GM04504 (cell line): ENCODE results near the gene SMPDL3A.

Experiments used
- DNase-seq: peaks from one replicate; pipeline ENCODE4 v3.0.0-alpha.2; 2012; ENCODE audit warnings: low read depth

The SMPDL3A gene

DNA sequence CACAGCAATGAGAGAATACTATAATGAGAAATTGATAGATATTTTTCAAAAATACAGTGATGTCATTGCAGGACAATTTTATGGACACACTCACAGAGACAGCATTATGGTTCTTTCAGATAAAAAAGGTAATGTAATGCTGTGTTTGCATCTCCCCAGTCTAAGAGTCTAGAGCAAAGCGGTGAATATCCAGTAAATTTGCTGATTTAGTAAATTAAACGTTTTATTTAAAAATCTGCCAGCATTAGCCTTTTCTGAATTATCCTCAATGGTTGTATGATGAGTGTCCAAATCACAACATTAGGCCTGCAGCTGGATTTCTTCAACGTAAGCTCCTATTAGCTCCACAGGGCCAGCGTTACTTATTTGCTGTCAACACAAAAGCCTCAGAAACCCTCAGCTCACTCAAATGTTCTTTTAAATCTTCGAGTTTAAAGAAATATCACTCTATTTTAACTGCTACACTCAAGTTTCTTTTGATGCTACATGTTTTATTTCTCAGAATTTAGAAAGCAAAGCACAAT lies 16.0 kb downstream of the SMPDL3A start:
- DNase-seq: no peak

DNA sequence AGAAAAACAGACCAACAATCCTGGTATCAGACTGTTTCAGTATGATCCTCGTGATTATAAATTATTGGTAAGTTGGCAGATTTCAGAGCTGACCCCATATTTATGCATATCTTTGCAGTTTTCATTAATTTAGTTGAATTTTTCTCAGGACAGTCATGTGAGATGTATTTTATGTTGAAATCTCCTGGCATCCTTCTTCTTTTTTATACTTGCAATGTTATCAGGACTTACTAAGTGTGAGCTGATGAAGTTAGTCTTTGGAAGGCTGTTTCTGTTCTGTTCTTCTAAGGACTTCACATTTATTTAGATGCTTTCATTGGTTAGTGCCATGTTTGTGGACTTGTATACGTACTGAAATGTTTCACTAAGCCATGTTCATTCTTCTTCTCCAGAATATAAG lies 17.2 kb downstream of the SMPDL3A start:
- DNase-seq: no peak

DNA sequence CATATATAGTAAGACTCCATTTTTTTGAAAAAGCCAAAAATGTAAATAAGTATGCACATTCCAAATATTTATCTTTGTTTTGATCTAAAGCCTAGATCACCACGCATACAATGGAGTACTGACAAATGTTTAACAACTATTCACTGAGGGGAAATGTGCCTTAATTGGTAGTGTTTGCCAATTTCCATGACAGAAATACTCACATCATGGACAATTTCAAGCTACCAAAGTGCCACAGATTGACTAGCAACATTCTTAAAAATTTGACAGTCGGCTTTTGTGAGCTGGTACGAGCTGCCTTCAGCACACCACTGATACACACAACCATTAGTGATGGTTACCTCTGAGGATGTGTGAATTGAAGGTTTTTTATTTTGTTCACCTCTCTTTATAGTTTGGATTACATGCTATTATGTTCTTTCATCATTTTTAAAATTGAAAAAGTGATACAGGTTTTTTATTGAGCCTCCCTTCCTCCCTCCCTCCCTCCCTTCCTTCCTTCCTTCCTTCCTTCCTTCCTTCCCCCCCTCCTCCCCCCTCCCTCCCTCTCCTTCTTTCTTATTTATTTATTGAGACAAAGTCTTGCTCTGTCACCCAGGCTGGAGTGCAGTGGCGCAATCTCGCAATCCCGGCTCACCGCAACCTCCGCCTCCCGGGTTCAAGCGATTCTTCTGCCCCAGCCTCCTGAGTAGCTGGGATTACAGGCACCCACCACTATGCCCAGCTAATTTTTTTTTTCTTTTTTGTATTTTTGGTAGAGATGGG lies 19.2 kb downstream of the SMPDL3A start:
- no peak for DNase-seq

DNA sequence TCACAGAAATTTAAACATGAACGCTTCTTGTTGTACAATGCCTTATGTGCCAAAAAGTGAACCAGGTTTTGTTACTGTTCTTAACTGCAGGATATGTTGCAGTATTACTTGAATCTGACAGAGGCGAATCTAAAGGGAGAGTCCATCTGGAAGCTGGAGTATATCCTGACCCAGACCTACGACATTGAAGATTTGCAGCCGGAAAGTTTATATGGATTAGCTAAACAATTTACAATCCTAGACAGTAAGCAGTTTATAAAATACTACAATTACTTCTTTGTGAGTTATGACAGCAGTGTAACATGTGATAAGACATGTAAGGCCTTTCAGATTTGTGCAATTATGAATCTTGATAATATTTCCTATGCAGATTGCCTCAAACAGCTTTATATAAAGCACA lies 19.9 kb downstream of the SMPDL3A start:
- no peak for DNase-seq

DNA sequence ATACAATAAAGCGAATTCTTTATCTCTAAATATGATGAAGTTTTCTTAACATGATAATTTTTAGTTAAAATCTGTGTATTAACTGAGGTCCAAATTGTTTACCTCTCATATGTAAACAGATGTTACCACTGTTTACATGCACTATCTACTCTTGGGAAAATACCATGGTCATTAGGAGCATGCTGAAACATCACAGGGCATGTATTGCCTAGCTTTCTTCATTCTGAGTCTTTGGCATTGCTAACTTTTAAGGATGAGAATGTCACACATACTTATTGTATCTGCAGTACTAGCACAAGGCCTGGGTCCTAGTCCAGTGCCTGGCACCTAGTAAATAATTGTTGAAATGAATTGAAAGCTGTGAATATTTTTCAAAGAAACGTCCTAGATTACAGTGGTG lies 20.6 kb downstream of the SMPDL3A start:
- no peak for DNase-seq

DNA sequence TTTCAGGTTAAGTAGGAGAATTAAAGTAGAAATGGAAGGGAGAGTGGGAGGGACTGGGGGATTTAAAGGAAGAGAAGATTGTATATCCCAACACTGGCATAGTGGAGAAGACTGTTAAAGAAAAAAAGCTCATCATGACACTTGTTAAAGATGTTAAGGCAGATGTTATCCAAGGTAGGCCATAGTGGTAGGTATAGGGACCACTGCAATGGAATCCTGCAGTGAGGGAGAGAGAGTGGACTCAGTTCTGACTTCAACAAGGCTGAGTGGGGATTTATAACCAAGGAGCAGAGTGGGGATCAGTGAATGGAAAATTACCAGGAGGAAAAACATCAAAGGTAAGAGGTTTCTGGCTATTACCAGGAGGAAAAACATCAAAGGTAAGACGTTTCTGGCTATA lies 21.1 kb downstream of the SMPDL3A start:
- no peak for DNase-seq

DNA sequence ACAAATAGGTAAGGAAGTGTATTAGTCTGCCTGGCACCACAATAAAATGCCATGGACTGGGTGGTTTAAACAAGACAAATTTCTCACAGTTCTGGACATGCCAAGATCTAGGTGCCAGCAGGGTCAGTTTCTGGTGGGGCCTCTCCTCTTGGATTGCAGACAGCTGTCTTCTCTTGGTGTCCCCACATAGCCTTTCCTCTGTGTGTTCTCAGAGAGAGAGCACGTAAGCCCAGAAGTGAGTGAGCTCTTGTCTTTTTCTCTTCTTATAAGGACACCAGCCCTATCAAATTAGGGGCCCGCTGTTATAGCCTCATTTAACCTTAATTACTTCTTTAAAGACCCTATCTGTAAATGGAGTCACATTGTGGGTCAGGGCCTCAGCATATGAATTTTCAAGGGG lies 28.3 kb downstream of the SMPDL3A start:
- no peak for DNase-seq

DNA sequence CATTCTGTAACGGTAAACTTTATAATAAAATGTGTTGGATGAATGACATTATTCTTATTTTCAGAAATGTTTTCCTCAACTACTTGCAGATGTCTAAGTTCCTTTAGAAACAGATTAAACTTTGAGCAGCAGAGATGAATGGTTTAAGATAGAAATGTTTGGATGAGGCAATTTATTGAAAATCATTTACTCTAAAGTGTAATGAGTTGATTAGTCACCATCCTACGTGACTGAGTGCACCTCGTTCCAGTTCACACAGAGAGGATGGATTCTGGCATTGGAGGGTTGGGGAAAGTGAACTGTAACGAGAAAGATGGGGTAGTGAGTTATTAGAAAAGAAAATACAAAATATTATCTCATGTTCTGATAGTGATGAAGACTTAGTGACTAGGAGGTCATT lies 28.7 kb downstream of the SMPDL3A start:
- DNase-seq: no peak

DNA sequence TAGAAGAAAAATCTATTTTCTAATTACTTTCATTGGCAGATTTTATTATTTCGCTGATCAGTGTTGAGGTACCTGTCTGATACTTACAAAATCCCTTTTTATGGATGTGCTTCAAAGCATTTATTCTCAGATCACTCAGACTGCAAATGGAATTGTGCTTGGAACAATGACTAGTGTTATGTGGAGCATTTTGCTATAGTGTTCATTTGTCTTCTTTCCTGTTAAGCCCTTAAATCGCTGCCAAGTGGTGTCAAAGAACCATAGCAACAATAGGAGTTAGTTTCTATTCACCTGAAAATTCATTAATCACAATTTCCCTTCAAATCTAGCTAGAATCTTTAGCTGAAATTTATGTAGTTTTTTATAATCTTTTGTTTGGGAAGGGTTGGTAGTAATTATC lies 29.8 kb downstream of the SMPDL3A start:
- no peak for DNase-seq

DNA sequence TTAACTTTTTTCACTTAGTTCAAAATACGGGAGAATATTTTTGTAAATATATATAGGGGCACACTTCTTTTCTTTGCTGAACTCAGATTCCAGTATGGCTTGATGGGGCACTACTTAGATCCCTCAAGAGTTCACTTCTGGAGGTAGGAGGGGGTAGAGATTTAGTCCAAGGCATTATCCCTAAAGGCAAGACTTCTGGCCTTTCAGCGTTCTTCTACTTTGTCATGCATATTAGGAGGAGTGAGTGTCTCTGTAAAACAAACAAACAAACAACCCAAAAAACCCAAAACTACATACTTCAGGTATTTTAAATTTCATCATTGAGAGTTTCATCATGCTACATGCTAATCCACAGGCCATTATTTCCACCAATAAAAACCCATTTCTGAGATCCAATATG lies 32.0 kb downstream of the SMPDL3A start:
- no peak for DNase-seq

DNA sequence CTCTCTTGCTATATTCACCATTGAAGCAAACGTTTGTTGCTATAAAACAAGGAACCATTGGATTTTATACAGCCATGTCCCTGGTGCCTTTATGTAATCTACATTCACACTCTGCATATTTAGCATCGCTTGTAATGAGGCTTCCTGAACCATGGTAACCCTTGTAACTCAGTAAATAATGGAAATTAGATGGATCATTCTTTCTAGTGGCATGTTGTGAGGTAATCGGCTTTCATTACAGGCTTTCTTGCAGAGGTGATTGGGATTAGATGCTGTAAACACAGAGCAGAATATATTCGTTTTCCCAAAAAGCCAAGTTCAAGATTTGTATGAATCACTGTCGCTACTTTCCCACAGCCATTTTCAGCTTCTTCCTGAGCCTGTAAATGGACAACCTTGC lies 36.1 kb downstream of the SMPDL3A start:
- DNase-seq: no peak

DNA sequence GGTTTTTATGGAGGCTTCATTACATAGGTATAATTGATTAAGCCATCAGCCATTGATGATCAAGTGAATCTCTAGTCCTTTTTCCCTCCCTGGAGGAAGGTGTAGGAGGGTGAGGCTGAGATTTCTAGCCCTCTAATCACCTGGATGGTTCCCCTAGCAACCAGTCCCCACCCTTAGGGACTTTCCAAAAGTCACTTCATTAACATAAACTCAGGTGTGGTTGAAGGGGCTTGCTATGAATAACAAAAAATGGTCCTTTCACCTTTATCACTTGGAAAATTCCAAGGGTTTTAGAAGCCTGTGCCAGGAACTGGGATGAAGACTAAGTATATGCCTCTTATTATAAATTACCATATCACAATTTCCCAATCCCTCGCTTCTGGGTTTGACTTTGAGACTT lies 40.4 kb downstream of the SMPDL3A start:
- DNase-seq: no peak

DNA sequence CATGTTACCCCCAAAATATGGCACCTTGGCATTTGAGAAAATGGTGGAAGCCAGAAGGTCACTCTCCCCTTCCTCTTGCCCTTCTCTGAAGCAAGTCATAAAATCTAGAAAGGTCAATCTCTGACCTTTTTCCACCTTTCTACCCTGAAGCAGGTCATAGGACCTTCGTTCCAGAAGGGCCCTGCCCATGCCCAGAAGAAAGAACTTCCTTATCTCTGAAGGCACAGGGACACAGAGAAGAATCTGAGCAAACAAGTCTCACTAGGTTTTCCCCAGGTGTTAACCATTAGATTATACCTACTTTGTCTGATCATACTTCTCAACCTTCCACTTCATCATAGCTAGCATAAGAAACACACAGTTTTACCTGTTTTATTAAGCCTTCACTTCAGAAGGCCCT lies 42.5 kb downstream of the SMPDL3A start:
- no peak for DNase-seq

DNA sequence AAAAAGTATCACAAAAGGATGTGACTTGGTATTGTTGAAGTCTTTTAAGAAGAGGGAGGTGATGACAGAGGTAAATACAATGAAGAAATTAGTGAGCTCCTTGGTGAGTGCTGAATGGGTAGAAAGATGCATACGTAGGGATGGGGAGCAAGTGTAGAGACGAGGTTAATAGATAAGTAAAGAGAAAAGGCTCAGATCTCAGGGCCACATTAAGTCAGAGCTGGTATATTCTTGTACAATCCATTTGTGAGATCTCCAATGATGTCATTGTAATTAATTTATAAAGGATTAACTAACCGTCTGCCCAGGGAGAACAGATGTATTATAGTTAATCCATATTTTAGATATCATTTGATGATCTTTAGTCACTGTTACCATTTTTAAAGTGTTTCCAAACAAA lies 43.4 kb downstream of the SMPDL3A start:
- DNase-seq: no peak

DNA sequence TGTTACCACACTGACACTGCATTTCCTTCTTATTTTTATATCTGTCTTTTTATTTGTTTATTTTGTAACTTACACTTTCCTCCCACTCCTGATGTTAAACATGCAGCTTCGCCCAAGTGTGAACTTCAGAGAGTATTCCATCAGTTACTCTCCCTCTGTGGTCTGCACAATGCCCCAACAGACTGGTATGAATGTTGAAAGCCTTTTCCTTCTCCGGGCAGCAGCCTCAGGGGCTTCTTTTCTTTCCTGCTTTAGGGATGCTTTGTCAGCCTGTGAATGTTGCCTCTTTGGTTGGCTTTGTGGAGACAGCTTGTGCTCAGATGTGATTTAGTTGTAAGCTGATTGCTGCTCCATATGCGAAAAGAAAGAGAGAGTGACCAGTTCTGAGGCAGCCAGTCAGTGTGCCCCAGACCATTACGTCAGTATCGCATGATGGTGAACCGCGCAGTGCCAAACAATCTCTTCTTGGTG lies 44.0 kb downstream of the SMPDL3A start:
- DNase-seq: no peak

DNA sequence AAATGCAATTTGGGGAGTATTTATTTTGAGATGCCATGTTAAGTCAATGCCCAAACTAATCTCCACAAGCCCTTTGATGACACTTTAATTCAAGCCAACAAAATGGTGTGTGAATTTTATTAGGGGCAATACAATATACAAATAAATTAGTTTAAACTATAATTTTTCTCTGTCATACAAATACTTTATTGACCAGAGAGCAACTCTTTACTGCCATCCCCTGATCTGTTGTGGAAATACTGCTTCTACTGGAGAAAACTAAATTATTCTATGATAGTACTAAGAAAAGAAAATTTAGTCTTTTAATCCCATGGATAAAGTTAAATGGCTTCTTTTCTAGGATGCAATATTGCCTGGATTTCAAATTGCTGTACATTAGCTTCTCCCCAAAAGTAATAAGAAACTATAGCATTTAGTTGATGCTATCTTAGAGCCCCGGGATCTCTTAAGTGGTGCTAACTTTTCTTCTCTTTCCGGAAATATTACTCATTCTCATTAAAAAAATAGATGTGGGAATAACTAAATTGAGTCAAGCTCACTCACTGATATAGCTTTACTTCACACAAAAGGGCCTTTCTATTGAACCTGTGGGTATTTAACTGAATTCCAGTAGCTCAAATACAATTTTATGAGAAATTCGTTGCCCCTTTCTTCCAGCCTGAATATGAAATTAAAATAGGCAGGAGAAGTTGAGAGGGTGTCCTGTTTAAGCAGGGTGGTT lies 49.2 kb downstream of the SMPDL3A start:
- no peak for DNase-seq

DNA sequence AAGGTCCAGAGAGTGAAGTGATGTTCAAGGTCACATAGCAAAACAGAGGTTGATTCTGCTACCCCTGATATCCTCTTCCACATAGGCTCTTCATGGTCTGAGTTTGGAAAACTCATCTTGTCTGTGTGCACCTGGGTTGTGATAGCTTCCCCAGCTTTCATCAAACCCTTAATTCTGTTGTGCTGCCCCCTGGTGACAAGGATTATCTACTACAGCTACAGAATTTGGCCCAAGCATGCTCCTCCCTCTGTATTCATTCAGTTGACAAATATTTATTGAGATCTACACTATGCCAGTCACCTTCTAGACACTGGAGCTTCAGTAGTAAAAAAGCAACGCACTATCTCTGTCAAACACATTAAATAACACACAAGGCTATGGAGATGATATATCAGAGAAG lies 50.4 kb downstream of the SMPDL3A start:
- peak; percentile 40 for DNase-seq

DNA sequence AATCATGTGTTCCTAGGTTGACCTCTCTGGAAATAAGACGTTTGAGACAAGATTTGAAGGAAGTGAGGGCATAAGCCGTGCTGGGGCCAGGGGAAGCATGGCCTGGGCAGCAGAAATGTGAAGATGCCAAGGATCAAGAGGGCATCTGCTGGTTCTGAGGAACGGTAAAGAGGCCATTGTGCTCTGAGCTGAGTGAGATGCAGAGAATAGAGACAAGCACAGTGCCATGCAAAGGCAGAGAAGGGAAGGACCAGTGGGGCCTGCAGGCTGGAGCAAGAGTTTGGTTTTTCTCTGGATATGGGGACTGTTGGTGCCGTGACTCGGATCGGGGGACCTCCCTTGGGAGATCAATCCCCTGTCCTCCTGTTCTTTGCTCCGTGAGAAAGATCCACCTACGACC lies 50.8 kb downstream of the SMPDL3A start:
- DNase-seq: no peak

DNA sequence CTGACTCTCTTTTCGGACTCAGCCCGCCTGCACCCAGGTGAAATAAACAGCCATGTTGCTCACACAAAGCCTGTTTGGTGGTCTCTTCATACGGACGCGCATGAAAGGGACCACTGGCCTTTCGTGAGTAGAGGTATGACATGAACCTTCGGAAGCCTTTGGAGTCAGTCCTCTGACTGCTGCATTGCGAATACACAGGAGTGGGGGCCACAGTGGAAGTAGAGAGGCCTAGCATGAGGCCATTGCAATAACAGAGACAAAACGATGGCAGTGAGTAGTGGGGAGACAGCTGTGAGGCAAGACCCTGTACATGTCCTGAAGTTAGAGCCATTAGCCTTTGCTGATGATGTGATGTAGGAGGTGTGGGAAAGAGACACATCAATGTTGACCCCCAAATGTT lies 56.4 kb downstream of the SMPDL3A start:
- no peak for DNase-seq

DNA sequence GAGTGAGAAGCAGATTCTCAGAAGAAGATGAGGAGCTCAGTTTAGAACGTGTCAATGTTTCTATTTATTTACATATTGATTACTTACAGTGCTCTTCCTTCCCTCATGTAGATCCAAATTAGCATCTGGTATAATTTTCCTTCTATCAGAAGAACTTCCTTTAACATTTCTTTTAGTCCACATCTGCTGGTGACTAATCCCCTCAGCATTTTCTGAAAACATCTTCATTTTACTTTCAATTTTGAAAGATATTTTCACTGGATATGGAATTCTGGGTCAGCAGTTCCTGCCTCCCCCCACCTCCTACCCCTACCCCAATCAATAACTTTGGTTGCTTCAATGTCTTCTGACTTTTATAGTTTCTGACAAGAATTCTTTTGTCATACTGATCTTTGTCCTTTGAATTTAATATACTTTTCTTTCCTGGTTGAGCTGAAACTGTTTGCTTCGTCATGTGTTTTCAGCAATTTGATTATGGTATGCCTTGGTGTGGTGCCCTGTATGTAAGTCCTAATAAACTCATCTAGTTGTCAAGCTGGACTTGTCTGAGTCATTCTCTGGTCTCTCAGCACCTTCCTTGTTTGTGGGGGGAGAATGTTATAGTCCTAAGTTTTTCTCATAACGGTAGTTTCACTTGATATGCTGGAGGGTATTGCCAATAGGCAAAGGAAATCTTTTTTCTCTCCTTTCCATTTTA lies 57.0 kb downstream of the SMPDL3A start:
- DNase-seq: no peak

DNA sequence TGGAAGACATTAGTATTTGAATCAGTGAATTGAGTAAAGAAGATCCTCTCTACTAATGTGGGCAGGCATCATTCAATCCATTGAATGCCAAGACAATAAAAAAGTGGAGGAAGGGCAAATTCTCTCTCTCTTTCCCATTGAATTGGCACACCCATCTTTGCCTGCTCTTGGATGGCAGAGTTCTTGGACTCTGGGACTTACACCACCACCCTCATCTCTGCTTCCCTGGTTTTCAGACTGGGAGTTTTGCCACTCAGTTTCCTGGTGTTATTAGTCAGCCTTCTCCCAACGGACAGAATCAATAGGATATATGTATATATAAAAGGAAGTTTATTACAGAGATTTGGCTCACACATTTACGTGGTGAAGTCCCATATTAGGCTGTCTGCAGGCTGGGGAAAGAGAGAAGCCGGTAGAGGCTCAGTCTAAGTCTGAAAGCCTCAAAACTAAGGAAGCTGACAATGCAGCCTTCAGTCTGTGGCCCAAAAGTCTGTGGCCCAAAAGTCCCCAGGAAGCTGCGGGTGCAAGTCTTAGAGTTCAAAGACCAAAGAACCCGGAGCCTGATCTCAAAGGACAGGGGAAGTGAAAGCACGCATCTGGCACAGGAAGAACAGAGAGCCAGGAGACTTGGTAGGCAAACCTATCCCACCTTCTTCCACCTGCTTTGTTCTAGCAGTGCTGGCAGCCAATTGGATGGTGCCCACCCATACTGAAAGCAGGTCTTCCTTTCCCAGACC lies 64.4 kb downstream of the SMPDL3A start:
- DNase-seq: no peak
